ENCODE measurements around the gene MAP3K5. TPM values are rescaled to one million over a fixed set of nuclear protein-coding genes. Genes with fewer than 3 reads are reported as not detected.

The MAP3K5 gene
- total RNA-seq, 4 donors from 2014 or later, result 20.8 to 31.7 (median 23.4) TPM

- H3K36me3 ChIP-seq, result no peaks in the 10 kb centered on the region
- no peak overlapping the region for H3K4me3 ChIP-seq
- TF ChIP-seq EP300 (IDR thresholded peaks at IDR 0.05), result no peak
- TF ChIP-seq POLR2AphosphoS5 (IDR thresholded peaks at IDR 0.05), result no peak
- no peak for TF ChIP-seq CTCF (IDR thresholded peaks at IDR 0.05)
- no peak for TF ChIP-seq POLR2A (IDR thresholded peaks at IDR 0.05)
- ATAC-seq, result no peak
- peaks cover 4 to 25% (median 13%) of the 10 kb centered on the region in 3 donors for H3K4me1 ChIP-seq
- H3K27ac ChIP-seq, result no peak overlapping the region
- no peaks in the 10 kb centered on the region for H3K27me3 ChIP-seq
- H3K9me3 ChIP-seq, result no peaks in the 10 kb centered on the region
- WGBS, 2 donors (ENCODE audit: low coverage in 1 of 2), result 72 to 91% methylated on average over 3 to 4 of the region's 4 CpGs
These were observed 70.8 kb downstream of the MAP3K5 start for GRCh38 chr6:136721467-136721866.

GRCh38 chr6:136720045-136720770, 72.1 kb downstream of the MAP3K5 start:
- ATAC-seq, result no peak
- H3K27me3 ChIP-seq, result no peaks in the 10 kb centered on the region
- H3K9me3 ChIP-seq, result no peaks in the 10 kb centered on the region
- no peak overlapping the region for H3K4me3 ChIP-seq
- H3K4me1 ChIP-seq, result peaks cover 4 to 31% (median 15%) of the 10 kb centered on the region in 3 donors
- WGBS, 2 donors (ENCODE audit: low coverage in 1 of 2), result 82 to 86% methylated on average over 11 to 13 of the region's 13 CpGs
- no peaks in the 10 kb centered on the region for H3K36me3 ChIP-seq
- no peak overlapping the region for H3K27ac ChIP-seq
- no peak for TF ChIP-seq EP300 (IDR thresholded peaks at IDR 0.05)
- no peak for TF ChIP-seq POLR2A (IDR thresholded peaks at IDR 0.05)
- no peak for TF ChIP-seq CTCF (IDR thresholded peaks at IDR 0.05)
- no peak for TF ChIP-seq POLR2AphosphoS5 (IDR thresholded peaks at IDR 0.05)

- Histone ChIP-seq H3K27me3 (no peaks in the 10 kb centered on the region), H3K4me3 (no peak overlapping the region), H3K27ac (no peak overlapping the region), H3K4me1 (peaks cover 4 to 31% (median 15%) of the 10 kb centered on the region in 3 donors), H3K36me3 (no peaks in the 10 kb centered on the region), H3K9me3 (no peaks in the 10 kb centered on the region)
- no peak for TF ChIP-seq EP300 (IDR thresholded peaks at IDR 0.05)
- no peak for TF ChIP-seq CTCF (IDR thresholded peaks at IDR 0.05)
- no peak for TF ChIP-seq POLR2AphosphoS5 (IDR thresholded peaks at IDR 0.05)
- no peak for TF ChIP-seq POLR2A (IDR thresholded peaks at IDR 0.05)
- no peak for ATAC-seq
- WGBS, 2 donors (ENCODE audit: low coverage in 1 of 2), result 52 to 79% methylated on average over 2 of the region's 2 CpGs
These were observed 72.8 kb downstream of the MAP3K5 start for GRCh38 chr6:136719280-136720044.

DNA sequence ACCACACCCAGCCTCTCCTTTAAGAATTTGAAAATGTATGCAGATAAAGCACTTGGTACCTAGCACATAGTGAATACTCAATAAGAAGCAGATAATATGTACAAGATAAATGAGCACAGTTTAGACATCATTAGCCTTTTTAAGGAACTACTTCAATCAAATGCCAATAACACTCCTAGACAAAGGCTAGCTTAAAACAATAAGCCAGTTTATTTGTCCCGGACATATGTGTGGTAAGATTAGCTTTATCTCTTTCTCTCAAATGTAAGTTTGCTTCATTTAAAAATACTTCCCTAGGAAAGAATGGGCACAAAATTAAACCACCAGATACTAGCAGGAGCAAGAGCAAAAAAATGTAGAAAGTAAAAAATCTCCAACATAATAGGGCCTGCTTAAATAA, 73.8 kb downstream of the MAP3K5 start:
- H3K27ac ChIP-seq, result no peak overlapping the region
- H3K4me1 ChIP-seq, result peaks cover 4 to 31% (median 15%) of the 10 kb centered on the region in 3 donors
- no peaks in the 10 kb centered on the region for H3K9me3 ChIP-seq
- no peak for TF ChIP-seq POLR2AphosphoS5 (IDR thresholded peaks at IDR 0.05)
- TF ChIP-seq POLR2A (IDR thresholded peaks at IDR 0.05), result no peak
- TF ChIP-seq EP300 (IDR thresholded peaks at IDR 0.05), result no peak
- no peak for TF ChIP-seq CTCF (IDR thresholded peaks at IDR 0.05)
- H3K36me3 ChIP-seq, result no peaks in the 10 kb centered on the region
- WGBS, 2 donors (ENCODE audit: low coverage in 1 of 2), result 87 to 88% methylated on average over 1 of the region's 1 CpG
- no peaks in the 10 kb centered on the region for H3K27me3 ChIP-seq
- no peak overlapping the region for H3K4me3 ChIP-seq
- no peak for ATAC-seq

Measured in gastroesophageal sphincter (tissue), 4 donors.